ENCODE data around the gene BPIFB6. TPM values are rescaled to one million over a fixed set of nuclear protein-coding genes. Genes with fewer than 3 reads are reported as not detected.

The BPIFB6 gene
- total RNA-seq, 4 donors from 2014 or later, result not detected

GRCh38 chr20:32989507-32990283, 41.8 kb upstream of the BPIFB6 start:
- Histone ChIP-seq H3K9me3 (peaks cover 0 to under 1% (median 0%) of the 10 kb centered on the region in 3 donors), H3K27ac (no peak overlapping the region), H3K36me3 (no peaks in the 10 kb centered on the region), H3K27me3 (peaks cover 0 to 37% (median 0%) of the 10 kb centered on the region in 4 donors), H3K4me3 (no peak overlapping the region), H3K4me1 (no peaks in the 10 kb centered on the region)
- 75 to 79% methylated on average over 5 to 13 of the region's 14 CpGs for WGBS, 2 donors
- intact Hi-C loops (cut with DNase I), result no loop called here
- no peak for DNase-seq
- no peak for TF ChIP-seq CTCF (IDR thresholded peaks at IDR 0.05)

DNA sequence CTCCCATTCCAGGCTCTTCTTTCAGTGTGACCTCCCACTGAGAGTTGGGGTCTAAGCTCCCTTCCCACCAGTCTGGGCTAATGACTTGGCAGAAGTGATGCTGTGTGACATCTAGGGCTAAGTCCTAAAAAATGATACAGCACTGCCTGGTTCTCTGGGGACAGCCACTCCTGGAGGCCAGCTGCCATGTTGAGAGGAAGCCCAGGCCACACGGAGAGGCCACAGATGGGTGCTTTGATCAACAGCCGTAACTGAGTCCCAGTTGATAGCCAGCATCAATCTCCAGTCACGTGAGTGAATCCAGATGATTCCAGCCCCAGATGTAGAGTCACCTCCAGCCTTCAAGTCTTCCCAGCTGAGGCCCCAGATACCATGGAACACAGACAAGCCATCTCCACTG, 41.0 kb upstream of the BPIFB6 start:
- TF ChIP-seq POLR2A (IDR thresholded peaks at IDR 0.05) (no peak), CTCF (IDR thresholded peaks at IDR 0.05) (no peak)
- 50% methylated on average over 3 of the region's 3 CpGs; no CpG with 5 or more reads in 1 of the 2 donors for WGBS, 2 donors
- no peaks in the 10 kb centered on the region for H3K4me1 ChIP-seq
- H3K27me3 ChIP-seq, result peaks cover 0 to 37% (median 0%) of the 10 kb centered on the region in 4 donors
- H3K4me3 ChIP-seq, result no peak overlapping the region
- no peak for DNase-seq
- H3K27ac ChIP-seq, result no peak overlapping the region
- H3K36me3 ChIP-seq, result no peaks in the 10 kb centered on the region
- intact Hi-C loops (cut with DNase I), result no loop called here
- H3K9me3 ChIP-seq, result peaks cover 0 to 7% (median 6%) of the 10 kb centered on the region in 3 donors

DNA sequence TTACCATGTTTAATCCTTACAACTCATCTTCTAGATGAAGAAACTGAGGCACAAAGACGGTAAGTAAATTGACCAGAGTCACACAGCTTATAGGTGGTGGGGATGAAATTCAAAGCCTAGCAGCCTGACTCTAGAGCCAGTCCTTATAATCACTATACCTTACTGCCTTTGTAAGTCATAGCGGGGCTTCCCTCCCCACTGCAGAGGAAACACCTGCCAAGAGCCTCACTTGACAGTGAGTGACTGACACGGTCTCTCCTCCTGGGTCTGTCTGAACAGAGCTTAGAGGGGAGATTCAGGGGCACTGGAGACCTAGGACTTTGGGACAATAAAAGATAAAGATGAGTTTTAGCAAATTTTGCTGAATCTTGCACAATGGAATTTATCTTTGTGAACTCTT, 40.1 kb upstream of the BPIFB6 start:
- H3K9me3 ChIP-seq, result peaks cover 0 to 10% (median 6%) of the 10 kb centered on the region in 3 donors
- DNase-seq, result no peak
- no peak overlapping the region for H3K27ac ChIP-seq
- intact Hi-C loops (cut with DNase I), result no loop called here
- peaks cover 0 to 36% (median 0%) of the 10 kb centered on the region in 4 donors for H3K27me3 ChIP-seq
- H3K4me1 ChIP-seq, result no peaks in the 10 kb centered on the region
- WGBS, 2 donors, result 43 to 69% methylated on average over 3 of the region's 3 CpGs
- no peak for TF ChIP-seq CTCF (IDR thresholded peaks at IDR 0.05)
- TF ChIP-seq POLR2A (IDR thresholded peaks at IDR 0.05), result no peak
- H3K4me3 ChIP-seq, result no peak overlapping the region
- H3K36me3 ChIP-seq, result no peaks in the 10 kb centered on the region

- DNase-seq, result no peak
- H3K36me3 ChIP-seq, result no peaks in the 10 kb centered on the region
- no peak for TF ChIP-seq CTCF (IDR thresholded peaks at IDR 0.05)
- TF ChIP-seq POLR2A (IDR thresholded peaks at IDR 0.05), result no peak
- peaks cover 0 to 10% (median 6%) of the 10 kb centered on the region in 3 donors for H3K9me3 ChIP-seq
- WGBS, 2 donors, result 68 to 70% methylated on average over 8 of the region's 8 CpGs
- H3K27me3 ChIP-seq, result peaks cover 0 to 34% (median 0%) of the 10 kb centered on the region in 4 donors
- no peaks in the 10 kb centered on the region for H3K4me1 ChIP-seq
- intact Hi-C loops (cut with DNase I), result no loop called here
- H3K4me3 ChIP-seq, result no peak overlapping the region
- no peak overlapping the region for H3K27ac ChIP-seq
Measured at GRCh38 chr20:32991792-32992641, 39.4 kb upstream of the BPIFB6 start.

Measured in esophagus squamous epithelium (tissue), 5 donors.